ENCODE measurements around the gene SLC41A3. TPM values are rescaled to one million over a fixed set of nuclear protein-coding genes. Genes with fewer than 3 reads are reported as not detected.

Gene SLC41A3
- total and polyA plus RNA-seq, 2 experiments from 2014 or later = 33.4 to 55.1 TPM

DNA sequence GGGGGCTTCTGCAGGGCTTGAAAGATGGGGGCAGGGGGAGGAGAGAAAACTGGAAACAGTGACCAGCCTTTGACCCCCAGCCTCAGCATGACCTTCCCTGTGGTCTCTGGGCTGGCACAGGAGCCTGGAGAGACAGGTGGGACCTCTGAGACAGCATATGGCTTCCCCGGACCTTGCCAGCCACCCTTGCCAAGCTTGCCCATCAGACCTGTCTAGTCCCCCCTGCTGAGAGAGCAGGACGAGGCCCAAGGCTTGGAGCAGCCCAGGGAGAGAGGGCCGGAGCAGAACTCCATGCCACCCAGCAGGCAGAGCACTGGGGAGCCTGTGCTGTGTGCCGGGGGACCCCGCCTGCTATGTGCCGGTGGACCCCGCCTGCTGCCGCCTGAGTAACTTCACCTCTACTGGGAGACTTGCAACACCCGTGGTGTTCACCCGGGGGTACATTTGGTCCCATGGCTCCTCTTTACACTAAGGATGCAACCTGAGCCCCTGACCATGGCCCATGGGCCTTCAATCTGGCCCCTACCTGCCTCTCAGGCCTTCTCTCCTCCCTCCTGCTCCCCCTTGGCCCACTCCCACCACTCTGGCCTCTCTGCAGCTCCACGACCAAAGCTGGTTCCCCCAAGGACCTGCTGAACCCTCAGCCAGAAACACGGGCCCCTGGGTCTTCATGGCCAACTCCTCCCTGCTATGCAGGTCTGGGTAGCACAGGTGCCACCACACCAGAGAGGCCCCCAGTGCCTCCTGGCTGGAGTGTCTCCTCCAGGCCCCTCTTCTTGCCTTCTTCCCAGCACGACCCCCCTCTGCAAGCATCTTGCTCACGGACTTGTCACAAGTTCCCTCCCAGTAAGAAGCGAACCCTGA, 21.1 kb upstream of the SLC41A3 start:
- no peak overlapping the region for H3K4me3 ChIP-seq
- no peak overlapping the region for H3K27ac ChIP-seq
- no peaks in the 10 kb centered on the region for H3K9me3 ChIP-seq (ENCODE audit: low read depth)
- H3K4me1 ChIP-seq (ENCODE audit: low read depth) = no peaks in the 10 kb centered on the region
- DNase-seq (ENCODE audit: low read depth in 1 of 2, low spot score in 1 of 2) = no peak
- H3K36me3 ChIP-seq = no peaks in the 10 kb centered on the region
- H3K27me3 ChIP-seq = no peaks in the 10 kb centered on the region
- TF ChIP-seq, protein P1, sequence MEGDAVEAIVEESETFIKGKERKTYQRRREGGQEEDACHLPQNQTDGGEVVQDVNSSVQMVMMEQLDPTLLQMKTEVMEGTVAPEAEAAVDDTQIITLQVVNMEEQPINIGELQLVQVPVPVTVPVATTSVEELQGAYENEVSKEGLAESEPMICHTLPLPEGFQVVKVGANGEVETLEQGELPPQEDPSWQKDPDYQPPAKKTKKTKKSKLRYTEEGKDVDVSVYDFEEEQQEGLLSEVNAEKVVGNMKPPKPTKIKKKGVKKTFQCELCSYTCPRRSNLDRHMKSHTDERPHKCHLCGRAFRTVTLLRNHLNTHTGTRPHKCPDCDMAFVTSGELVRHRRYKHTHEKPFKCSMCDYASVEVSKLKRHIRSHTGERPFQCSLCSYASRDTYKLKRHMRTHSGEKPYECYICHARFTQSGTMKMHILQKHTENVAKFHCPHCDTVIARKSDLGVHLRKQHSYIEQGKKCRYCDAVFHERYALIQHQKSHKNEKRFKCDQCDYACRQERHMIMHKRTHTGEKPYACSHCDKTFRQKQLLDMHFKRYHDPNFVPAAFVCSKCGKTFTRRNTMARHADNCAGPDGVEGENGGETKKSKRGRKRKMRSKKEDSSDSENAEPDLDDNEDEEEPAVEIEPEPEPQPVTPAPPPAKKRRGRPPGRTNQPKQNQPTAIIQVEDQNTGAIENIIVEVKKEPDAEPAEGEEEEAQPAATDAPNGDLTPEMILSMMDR (IDR thresholded peaks at IDR 0.05; ENCODE audit: low read depth, low read length) = no peak

DNA sequence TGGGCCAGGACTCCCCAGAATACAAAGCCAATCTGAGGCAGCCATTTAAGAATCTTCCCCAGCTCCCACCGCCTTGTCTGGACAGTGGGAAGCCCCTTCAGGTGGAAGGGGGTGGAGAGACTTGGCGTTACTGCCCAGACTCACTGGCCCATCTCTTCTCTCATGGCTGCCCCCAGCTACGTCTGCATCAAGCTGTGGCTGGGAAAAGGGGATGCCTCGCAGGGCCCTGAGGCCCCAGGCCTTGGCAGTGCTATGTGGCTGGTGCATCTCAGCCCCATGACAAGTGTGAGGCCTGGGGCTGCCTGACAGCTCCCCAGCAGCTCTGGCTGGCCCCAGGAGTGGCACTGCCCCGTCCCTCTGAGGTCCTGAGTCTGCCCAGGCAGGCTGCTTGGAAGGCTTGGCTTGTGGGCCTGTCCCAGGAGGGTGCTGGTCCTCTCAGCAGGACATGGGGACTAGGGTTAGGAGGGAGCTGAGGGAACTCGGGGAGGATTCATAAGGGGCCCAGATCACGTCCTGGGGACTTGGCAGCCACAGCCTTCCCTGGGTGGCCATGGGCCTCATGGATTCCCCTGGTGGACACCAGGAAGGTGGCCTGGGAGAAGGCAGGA, 20.2 kb upstream of the SLC41A3 start:
- TF ChIP-seq, protein P1 (IDR thresholded peaks at IDR 0.05; ENCODE audit: low read depth, low read length) = no peak
- DNase-seq (ENCODE audit: low read depth in 1 of 2, low spot score in 1 of 2) = no peak

DNA sequence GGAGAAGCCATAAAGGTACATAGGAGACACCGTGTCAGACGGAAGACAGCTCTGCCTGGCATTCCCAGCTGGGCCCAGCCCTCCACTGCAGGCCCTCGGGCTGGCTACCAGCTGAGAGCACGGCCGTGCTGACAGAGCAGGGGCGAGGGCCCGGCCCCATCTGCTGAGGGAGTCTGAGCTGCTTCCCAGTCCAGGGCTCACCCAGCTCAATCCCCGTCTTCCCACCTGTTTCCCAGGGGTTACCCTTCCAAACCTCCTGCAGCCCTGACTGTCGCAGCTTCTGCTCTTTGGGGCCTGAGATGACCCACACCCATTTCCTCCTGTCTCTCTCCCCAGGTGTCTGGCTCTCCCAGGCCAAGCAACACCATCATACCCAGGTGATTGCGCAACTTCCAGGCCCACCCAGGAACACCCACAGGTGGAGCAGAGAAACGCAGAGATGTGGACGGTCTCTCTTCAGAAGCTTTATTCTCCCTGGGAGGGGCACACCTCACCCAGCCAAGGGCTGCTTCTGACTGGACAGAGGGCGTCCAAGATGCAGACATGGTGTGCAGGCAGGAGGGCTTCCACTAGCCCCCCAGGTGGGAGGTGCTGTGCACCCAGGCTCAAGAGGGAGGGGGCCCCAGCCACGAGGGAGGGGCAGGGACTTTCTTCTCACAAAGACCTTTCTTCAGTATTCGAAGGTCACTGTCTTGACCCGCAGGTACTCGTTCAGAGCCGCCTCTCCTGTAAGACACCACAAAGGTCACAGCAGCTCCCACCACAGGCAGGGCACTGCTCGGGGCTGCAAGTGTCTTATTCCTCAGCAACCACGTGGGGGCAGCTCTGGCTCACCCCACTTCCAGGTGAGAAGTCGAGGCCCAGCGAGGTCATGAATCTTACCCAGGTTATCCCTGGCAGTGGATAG, 19.4 kb upstream of the SLC41A3 start:
- TF ChIP-seq, protein P1 (IDR thresholded peaks at IDR 0.05; ENCODE audit: low read depth, low read length) = no peak
- no peaks in the 10 kb centered on the region for H3K27me3 ChIP-seq
- H3K9me3 ChIP-seq (ENCODE audit: low read depth) = no peaks in the 10 kb centered on the region
- no peaks in the 10 kb centered on the region for H3K4me1 ChIP-seq (ENCODE audit: low read depth)
- DNase-seq (ENCODE audit: low read depth in 1 of 2, low spot score in 1 of 2) = no peak
- no peaks in the 10 kb centered on the region for H3K36me3 ChIP-seq
- no peak overlapping the region for H3K27ac ChIP-seq
- H3K4me3 ChIP-seq = no peak overlapping the region

More for the DNA sequence above, 20.2 kb upstream of the SLC41A3 start:
- Histone ChIP-seq H3K36me3 (no peaks in the 10 kb centered on the region), H3K27ac (no peak overlapping the region), H3K27me3 (no peaks in the 10 kb centered on the region), H3K4me1 (ENCODE audit: low read depth) (no peaks in the 10 kb centered on the region), H3K4me3 (no peak overlapping the region), H3K9me3 (ENCODE audit: low read depth) (no peaks in the 10 kb centered on the region)

DNA sequence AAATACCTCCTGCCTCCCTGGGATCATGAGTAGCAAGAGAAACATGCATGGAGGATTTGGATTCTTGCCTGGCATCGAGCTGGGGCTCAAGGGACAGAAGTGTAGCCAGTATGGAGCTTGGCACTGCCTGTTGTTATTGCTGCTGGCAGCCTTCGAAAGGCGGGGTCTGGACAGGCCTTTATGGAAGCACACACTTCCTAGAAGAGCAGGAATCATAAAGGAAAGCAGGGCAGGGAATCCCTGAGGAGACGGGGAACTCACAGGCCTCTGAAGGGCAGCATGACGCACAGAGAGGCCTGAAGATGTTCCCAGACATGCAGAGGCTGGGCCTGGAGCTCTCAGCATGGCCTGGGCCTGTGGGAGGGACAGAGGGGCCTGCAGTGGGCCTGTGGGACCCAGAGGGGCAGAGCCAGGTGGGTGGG, 18.6 kb upstream of the SLC41A3 start:
- Histone ChIP-seq H3K4me3 (no peak overlapping the region), H3K9me3 (ENCODE audit: low read depth) (no peaks in the 10 kb centered on the region), H3K27me3 (no peaks in the 10 kb centered on the region), H3K4me1 (ENCODE audit: low read depth) (no peaks in the 10 kb centered on the region), H3K27ac (no peak overlapping the region), H3K36me3 (no peaks in the 10 kb centered on the region)
- DNase-seq (ENCODE audit: low read depth in 1 of 2, low spot score in 1 of 2) = peak in 1 of 2 donors; percentile 21
- TF ChIP-seq, protein P1 (IDR thresholded peaks at IDR 0.05; ENCODE audit: low read depth, low read length) = no peak

DNA sequence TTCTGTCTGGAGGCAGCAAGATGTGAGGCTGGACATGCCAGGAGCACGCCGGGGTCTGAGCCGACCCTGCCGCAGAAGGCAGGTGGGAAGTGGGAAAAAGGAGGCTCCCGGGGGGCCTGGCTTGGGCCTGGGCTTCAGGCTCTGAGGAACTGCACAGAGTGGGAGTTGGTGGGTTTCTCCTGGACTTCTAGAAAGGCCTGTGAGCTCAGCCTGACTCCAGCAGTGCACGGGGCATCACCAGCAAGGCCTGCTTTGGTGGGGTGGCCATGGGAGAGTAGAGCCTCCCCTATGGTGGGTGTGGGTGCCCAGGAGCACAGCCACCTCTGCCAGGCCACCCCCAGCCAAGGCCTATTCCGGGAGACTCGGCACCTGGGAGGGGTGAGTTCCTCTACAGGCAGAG, 18.1 kb upstream of the SLC41A3 start:
- no peak overlapping the region for H3K27ac ChIP-seq
- no peaks in the 10 kb centered on the region for H3K9me3 ChIP-seq (ENCODE audit: low read depth)
- H3K27me3 ChIP-seq = no peaks in the 10 kb centered on the region
- H3K36me3 ChIP-seq = no peaks in the 10 kb centered on the region
- no peak overlapping the region for H3K4me3 ChIP-seq
- TF ChIP-seq, protein P1 (IDR thresholded peaks at IDR 0.05; ENCODE audit: low read depth, low read length) = no peak
- no peak for DNase-seq (ENCODE audit: low read depth in 1 of 2, low spot score in 1 of 2)
- H3K4me1 ChIP-seq (ENCODE audit: low read depth) = no peaks in the 10 kb centered on the region

All from cardiac muscle cell (in vitro differentiated cells and primary cell).